ENCODE data around the gene PRDM5. TPM values are rescaled to one million over a fixed set of nuclear protein-coding genes. Genes with fewer than 3 reads are reported as not detected.
A peak's percentile ranks its signal among the peaks of the same experiment; 100 is the strongest.

Gene PRDM5
- total RNA-seq, 1 donor from 2014 or later, result 28.8 TPM

DNA sequence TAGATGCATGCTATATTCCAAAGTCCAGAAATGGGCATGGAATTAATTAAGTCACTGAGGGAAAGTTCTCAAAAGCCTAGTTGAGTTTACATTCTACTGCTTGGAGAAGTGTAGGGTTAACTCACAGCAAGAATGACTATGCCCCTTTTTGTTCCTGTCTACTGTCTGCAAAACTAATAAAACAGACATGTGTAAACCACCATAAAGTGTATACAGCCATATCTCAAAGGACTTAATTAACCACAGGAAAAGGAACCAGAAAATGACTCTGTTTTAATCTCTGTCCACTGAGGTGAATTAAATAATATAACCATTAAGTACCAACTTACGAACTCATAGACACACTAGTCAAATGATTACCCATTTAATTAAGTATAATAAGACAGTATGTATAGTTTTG, 84.9 kb downstream of the PRDM5 start:
- DNase-seq (ENCODE audit: low spot score) (no peak), ATAC-seq (no peak)
- intact Hi-C loops (cut with DNase I), result no loop called here

DNA sequence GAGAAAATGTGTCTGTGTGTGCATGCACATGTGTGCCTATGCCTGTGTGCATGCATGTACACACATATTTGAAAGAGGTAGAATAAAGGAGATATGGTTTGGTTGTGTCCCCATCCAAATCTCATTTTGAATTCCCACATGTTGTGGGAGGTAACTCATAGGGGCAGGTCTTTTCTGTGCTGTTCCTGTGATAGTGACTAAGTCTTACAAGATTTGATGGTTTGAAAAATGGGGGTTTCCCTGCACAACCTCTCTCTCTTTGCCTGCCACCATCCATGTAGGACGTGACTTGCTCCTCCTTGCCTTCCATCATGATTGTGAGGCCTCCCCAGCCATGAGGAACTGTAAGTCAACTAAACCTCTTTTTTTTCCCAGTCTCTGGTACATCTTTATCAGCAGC, 87.2 kb downstream of the PRDM5 start:
- ATAC-seq (no peak), DNase-seq (ENCODE audit: low spot score) (no peak)
- intact Hi-C loops (cut with DNase I), result no loop called here

- ATAC-seq (no peak), DNase-seq (ENCODE audit: low spot score) (no peak)
- intact Hi-C loops (cut with DNase I), result no loop called here
Observed at GRCh38 chr4:120830204-120830603, 92.3 kb downstream of the PRDM5 start.

DNA sequence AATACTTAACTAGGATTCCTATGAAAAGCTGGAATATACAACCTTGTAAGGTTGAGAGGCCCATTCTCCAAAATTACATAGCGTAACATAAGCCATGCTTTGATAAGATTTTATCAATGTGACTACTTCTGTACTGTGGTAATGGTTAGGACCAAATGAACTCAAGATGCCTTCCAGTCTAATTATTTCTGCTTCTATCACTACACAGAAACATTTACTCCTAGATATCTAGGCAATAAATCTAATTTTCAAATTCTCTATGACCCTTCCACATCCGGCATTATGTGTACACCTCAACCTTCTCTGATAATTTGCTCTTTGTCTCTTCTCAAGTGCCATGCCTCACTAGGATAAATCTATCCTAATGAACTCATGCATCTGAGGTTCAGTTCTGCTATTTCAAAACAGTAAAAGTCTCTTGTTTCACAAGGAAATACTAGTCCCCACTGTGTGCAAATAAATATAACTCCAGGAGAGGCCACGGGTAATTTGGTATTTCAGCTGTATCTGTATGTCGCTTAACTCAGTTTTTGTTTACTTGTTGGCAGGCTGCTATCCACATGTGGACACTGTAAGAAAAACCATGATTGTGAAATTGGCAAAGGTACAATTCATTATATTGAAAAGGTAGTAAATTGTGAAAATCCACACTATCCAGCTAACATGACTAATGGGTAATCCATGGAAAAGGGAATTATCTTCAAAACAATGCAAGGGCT, 93.3 kb downstream of the PRDM5 start:
- ATAC-seq, result no peak
- intact Hi-C loops (cut with DNase I), result no loop called here
- no peak for DNase-seq (ENCODE audit: low spot score)

DNA sequence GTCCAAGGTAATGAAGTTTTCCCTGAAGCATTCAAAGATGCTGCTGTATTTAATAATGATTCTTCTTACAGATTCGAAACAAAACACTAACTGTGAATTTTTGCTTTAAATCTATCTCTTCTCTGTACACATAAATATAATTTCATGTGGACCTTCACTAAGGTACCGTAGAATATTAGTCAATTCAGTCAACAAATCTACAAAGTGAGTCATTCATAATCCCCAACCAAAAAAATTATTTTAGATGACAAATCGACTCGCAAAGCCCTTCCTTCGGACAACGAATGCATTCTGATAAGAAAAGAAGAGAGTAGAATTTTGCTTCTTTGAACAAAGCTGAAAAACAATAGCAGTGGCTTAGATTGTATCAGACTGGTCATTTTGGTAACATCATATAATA, 95.7 kb downstream of the PRDM5 start:
- intact Hi-C loops (cut with DNase I), result no loop called here
- ATAC-seq, result no peak
- no peak for DNase-seq (ENCODE audit: low spot score)

GRCh38 chr4:120826449-120826848, 96.1 kb downstream of the PRDM5 start:
- intact Hi-C loops (cut with DNase I), result no loop called here
- no peak for DNase-seq (ENCODE audit: low spot score)
- no peak for ATAC-seq

DNA sequence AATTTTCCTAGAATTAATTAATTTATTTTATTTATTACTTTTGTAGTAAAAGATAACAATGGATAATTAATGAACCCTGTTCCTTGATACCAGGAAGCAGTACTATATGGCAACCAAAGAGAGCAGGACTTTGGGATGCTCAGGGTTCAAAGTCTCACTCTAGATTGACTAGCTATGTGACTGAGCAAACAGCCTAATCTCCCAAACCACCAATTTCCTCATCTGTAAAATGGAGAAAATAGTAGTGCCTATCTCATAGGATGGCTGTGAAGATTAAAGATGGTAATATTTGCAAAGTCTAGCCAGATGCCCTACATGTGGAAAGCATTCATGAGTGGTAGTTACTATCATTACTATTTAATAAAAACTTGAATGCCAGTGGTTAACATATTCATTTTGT, 97.6 kb downstream of the PRDM5 start:
- intact Hi-C loops (cut with DNase I), result no loop called here
- DNase-seq (ENCODE audit: low spot score) (no peak), ATAC-seq (no peak)

DNA sequence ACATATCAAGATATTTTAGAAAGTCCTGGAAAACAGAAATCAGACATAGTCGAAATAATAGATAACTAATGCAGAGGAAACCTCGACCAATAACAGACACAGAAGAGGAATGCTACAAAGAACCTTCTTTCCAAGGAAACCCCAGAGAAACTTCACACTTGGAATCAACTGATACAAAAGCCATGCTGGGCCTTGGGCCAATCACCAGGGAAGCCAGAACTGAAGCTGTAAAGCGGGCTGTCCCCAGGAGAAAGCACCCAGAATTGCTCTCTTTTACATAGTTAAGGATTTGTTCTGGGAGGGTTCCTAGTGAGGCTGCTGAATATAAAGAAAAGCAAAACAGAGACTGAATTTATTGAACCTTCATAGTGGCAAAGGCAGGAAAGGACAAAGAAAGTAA, 100.5 kb downstream of the PRDM5 start:
- intact Hi-C loops (cut with DNase I), result no loop called here

DNA sequence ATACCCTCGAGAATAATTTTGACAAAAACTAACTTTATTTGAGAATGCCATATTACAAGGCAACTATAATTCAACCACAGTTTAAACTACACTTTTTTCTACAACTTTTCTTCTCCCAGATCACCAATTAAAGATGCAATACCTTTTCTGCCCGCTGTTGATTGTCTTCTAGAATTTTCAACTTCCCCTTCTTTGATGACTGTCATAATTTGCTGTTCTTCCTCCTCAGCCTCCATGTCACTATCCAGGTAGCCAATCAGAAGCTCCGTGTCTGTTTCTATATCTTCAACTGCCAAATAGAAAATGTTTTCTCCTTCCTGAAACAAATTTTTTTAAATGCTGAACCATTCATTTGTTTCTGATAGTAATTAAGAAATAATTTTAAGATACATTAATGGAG, 101.5 kb downstream of the PRDM5 start:
- intact Hi-C loops (cut with DNase I), result no loop called here
- ATAC-seq (no peak), DNase-seq (ENCODE audit: low spot score) (no peak)

More for the DNA sequence above, 100.5 kb downstream of the PRDM5 start:
- DNase-seq (ENCODE audit: low spot score) (no peak), ATAC-seq (no peak)

DNA sequence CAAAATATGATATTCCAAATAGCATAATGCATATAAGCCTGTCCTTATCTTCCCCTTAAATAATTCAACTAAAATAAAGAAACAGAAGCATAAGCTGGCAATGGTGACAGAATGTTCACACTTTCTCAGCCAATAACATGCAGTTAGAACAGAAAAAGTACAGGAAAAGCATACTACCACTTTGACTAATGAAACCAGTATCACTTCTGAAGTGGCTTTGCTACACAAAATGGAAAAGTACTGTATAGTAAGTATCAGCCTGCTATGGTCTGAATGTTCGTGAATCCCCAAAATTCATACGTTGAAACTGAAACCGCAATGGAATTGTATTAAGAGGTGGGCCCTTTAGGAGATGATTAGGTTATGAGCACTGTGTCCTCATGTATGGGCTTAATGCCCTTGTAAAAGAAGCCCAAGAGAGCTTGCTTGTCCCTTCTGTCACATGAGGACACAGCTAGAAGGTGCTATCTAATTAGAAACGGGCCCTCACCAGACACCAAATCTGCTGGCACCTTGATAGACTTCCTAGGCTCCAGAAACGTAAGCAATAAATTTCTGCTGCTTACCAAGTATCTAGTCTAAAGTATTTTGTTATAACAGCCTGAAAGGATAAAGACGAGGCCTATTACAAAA, 102.6 kb downstream of the PRDM5 start:
- ATAC-seq, result no peak
- no peak for DNase-seq (ENCODE audit: low spot score)
- intact Hi-C loops (cut with DNase I), result no loop called here

DNA sequence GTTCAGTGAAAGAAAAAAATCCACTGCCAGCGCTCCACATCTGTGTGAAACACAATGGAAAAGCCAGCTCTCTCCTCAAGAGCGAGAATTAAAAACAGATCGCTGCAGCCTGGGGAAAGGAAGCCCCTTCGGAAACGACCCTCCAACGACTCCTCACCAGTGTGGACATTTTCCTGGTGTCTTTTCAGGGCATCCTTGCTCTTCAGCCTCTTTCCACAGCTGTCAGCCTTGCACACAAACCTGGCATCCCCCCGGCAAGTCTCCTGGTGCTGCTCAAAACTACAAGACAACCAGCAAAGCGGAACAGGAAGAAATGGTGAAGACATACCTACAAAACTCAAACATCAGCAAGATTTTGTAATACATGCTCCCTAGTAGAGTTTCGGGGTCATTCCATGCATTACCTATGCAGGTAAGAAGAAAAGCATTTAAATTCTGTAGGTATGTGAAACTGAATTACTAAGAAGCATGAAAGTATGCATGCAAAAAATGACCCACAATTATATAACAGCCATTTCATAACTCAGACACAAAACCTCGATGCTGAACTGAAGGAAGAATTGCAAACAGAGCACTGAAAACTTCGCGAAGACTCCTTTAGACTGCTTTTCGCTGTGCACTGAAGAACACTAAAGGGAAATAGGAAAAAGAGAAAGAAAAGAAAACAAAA, 106.1 kb downstream of the PRDM5 start:
- ATAC-seq (no peak), DNase-seq (ENCODE audit: low spot score) (no peak)
- intact Hi-C loops (cut with DNase I), result no loop called here

- no peak for ATAC-seq
- DNase-seq (ENCODE audit: low spot score), result no peak
- intact Hi-C loops (cut with DNase I), result no loop called here
Observed at GRCh38 chr4:120815361-120815760, 107.2 kb downstream of the PRDM5 start.

- ATAC-seq (no peak), DNase-seq (ENCODE audit: low spot score) (no peak)
- intact Hi-C loops (cut with DNase I), result no loop called here
Observed at GRCh38 chr4:120814886-120815285, 107.6 kb downstream of the PRDM5 start.

GRCh38 chr4:120812216-120812615, 110.3 kb downstream of the PRDM5 start:
- intact Hi-C loops (cut with DNase I), result no loop called here
- no peak for DNase-seq (ENCODE audit: low spot score)
- ATAC-seq, result no peak

DNA sequence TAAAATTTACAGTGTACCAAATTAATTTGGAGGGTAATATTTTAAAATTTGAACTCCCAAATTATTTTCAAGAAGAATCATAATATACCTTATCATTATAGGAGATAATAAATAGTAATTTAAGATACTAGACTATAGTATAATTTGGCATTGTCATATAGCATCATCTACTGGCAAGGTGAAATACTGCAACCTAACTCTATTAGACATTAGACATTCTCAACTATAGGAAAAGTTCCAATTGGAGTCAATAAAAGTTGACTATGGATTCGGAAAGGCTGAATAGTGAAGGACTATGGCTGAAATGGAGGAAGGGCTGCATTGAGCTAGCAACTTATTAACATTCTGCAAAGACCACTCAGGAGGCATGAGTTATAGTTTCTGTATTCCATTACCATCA, 113.0 kb downstream of the PRDM5 start:
- intact Hi-C loops (cut with DNase I), result no loop called here
- ATAC-seq (no peak), DNase-seq (ENCODE audit: low spot score) (no peak)

DNA sequence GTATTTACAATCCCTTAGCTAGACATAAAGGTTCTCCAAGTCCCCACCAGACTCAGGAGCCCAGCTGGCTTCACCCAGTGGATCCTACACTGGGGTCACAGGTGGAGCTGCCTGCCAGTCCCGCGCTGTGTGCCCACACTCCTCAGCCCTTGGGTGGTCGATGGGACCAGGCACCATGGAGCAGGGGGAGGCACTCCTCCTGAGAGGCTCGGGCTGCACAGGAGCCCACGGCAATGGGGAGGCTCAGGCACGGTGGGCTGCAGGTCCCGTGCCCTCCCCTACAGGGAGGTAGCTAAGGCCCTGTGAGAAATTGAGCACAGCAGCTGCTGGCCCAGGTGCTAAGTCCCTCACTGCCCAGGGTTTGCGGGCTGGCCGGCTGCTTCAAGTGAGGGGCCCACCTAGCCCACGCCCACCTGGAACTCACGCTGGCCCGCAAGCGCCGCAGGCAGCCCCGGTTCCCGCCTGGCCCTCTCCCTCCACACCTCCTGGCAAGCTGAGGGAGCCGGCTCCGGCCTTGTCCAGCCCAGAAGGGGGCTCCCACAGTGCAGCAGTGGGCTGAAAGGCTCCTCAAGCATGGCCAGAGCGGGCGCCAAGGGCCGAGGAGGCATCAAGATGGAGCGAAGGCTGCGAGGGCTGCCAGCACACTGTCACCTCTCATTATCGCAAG, 113.9 kb downstream of the PRDM5 start:
- ATAC-seq, result no peak
- intact Hi-C loops (cut with DNase I), result no loop called here
- DNase-seq (ENCODE audit: low spot score), result no peak

DNA sequence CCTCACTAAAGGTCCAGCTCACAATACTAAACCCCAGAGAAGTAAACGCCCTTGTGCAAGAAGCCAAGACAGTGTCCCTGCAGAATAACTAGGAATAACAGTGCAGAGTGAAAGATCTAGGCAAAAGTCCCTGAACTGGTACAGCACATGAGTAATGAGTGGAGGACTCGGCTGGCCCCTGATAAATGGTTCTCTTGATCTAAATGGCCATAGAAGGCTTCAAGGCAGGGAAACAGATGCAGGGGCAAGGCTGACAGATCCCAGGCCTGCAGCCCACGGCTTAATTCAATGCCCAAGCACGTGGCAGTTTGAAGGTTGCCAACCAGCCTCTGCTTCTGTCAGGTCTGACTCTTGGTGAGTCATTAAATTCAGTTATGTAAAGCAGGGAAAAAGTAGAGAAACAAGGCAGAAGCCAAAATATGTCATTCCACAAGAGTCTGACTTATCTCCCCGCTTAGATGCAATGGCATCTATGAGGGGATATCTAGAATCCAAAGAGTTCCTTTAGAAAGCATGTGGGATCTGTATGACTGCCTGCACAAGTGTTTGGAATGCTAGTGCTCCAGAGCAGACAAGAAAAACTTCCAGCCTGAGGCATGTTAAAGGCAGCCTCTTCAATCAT, 121.3 kb downstream of the PRDM5 start:
- intact Hi-C loops (cut with DNase I), result no loop called here
- no peak for DNase-seq (ENCODE audit: low spot score)
- ATAC-seq, result peak; percentile 75

GRCh38 chr4:120798570-120798969, 124.0 kb downstream of the PRDM5 start:
- intact Hi-C loops (cut with DNase I), result no loop called here
- DNase-seq (ENCODE audit: low spot score), result no peak
- ATAC-seq, result no peak

DNA sequence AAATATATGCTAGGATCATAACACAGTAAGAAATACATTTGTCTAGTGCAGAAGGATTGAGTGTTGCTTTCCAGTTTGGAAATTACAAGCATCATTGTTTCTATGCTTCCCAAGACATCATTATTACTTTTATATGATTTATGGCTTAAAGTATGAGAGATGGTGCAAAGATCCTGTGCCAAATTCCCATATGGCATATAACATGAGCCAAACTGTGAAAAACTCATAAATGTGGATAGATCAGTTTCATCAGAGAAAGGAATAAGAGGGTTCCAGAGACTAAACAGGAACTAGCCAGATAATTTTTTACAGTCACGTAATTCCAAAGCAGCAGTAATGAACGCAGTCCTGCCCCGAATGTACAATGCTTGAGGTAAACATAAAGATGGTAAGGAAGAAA, 126.3 kb downstream of the PRDM5 start:
- DNase-seq (ENCODE audit: low spot score) (no peak), ATAC-seq (no peak)
- intact Hi-C loops (cut with DNase I), result no loop called here

GRCh38 chr4:120785202-120785601, 137.3 kb downstream of the PRDM5 start:
- intact Hi-C loops (cut with DNase I), result no loop called here
- ATAC-seq (no peak), DNase-seq (ENCODE audit: low spot score) (no peak)
